ENCODE measurements around the gene MTMR12. TPM values are rescaled to one million over a fixed set of nuclear protein-coding genes. Genes with fewer than 3 reads are reported as not detected.

Gene MTMR12
- total and polyA plus RNA-seq, 2 of the 13 experiments (the other 11 are each of a cell fraction or from before 2014, with no cell fraction given), result 23.4 to 36.6 TPM

DNA sequence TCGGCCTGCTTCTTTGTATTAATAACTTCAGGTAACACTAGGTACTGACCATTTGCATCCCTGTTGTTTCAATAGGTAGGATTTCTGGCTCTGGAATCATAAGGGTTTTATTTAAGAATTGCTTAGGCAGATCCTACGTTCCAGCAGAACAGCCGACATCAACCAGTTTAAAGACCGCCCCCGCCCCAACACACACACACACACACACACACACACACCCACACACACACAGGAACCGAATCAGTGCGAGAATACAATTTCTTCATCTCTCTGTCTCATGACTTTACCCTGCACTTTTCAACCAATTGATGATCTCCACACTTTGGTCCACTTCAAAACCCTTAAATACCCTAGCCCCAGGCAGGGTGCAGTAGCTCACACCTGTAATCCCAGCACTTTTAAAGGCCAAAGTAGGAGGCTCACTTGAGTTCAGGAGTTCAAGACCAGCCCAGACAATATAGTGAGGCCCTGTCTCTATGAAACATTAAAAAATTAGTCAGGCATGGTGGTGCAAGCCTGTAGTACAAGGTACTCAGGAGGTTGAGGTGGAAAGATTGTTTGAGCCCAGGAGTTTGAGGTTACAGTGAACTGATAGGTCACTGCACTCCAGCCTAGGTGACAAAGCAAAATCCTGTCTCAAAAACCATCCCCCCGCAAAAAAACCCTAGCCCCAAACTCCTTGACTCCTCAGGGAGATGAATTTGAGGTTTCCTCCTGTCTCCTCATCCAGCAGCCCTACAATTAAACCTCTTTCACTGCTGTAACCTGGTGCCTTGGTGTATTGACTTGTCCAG is 2.7 kb upstream of the MTMR12 start:
- no peak for ATAC-seq
- ChIA-PET POLR2A (interaction anchor here (1.9 to 3.7 kb wide), 3 partner anchors 10 to 82 kb away, joined by 5 to 32 read pairs (median 28); no protein-coding TSS in a partner anchor), CTCF (ENCODE audit: low intra/inter-chr PET ratio, low total read pairs) (no interaction called here)
- peak overlapping the region; percentile 30 for H3K9ac ChIP-seq (ENCODE audit: insufficient read depth, low read depth, low read length)
- intact Hi-C loops (cut with micrococcal nuclease; ENCODE audit: unreplicated experiment), result loop anchor here (2.0 kb wide), 1 partner anchor 15 kb away; no protein-coding TSS in a partner anchor
- H3K79me2 ChIP-seq (ENCODE audit: insufficient read depth, low read length), result peaks cover 22% of the 10 kb centered on the region
- no peaks in the 10 kb centered on the region for H3K9me3 ChIP-seq (ENCODE audit: low read length)
- H2AFZ ChIP-seq (ENCODE audit: low read length), result no peak overlapping the region
- FAIRE-seq, result peak; percentile 58
- in situ Hi-C loops (cut with HindIII; ENCODE audit: extremely low pct_ligation_motif_present, low pct_unique_long_range_greater_than_20kb), result loop anchor here (5.0 kb wide), 1 partner anchor 78 kb away; no protein-coding TSS in a partner anchor
- H3K4me1 ChIP-seq (ENCODE audit: insufficient read depth, low read length), result peaks cover 62% of the 10 kb centered on the region
- peak overlapping the region; percentile 46 for H3K4me2 ChIP-seq (ENCODE audit: low read depth, low read length)
- no peaks in the 10 kb centered on the region for H3K36me3 ChIP-seq (replicated peaks in 1 of 2; ENCODE audit: control insufficient read depth in 1 of 2, insufficient read depth in 2 of 2, low read length in 2 of 2)
- WGBS (ENCODE audit: low lambda C conversion rate), result 20% methylated on average over 7 of the region's 8 CpGs
- peak overlapping the region; percentile 95 for H3K27ac ChIP-seq (ENCODE audit: extremely low read length, insufficient read depth, low read length)
- BruUV-seq (replicated peaks), result no TSS peak
- DNase-seq (ENCODE audit: low spot score), result no peak
- H3K4me3 ChIP-seq (replicated peaks in 1 of 3; ENCODE audit: insufficient read depth in 1 of 3, low read depth in 2 of 3, low read length in 3 of 3), result peak overlapping the region; percentile 8 to 74 (median 36); a peak in 3 of 6 replicates
- H4K20me1 ChIP-seq (ENCODE audit: insufficient read depth, low read length), result 0 out of 2 replicates have a peak, but pooled peaks cover 7% of the 10 kb centered on the region
- H3K27me3 ChIP-seq (ENCODE audit: control insufficient read depth in 1 of 2, insufficient read depth in 2 of 2, low read length in 2 of 2), result no peaks in the 10 kb centered on the region
- TF ChIP-seq, protein P1, sequence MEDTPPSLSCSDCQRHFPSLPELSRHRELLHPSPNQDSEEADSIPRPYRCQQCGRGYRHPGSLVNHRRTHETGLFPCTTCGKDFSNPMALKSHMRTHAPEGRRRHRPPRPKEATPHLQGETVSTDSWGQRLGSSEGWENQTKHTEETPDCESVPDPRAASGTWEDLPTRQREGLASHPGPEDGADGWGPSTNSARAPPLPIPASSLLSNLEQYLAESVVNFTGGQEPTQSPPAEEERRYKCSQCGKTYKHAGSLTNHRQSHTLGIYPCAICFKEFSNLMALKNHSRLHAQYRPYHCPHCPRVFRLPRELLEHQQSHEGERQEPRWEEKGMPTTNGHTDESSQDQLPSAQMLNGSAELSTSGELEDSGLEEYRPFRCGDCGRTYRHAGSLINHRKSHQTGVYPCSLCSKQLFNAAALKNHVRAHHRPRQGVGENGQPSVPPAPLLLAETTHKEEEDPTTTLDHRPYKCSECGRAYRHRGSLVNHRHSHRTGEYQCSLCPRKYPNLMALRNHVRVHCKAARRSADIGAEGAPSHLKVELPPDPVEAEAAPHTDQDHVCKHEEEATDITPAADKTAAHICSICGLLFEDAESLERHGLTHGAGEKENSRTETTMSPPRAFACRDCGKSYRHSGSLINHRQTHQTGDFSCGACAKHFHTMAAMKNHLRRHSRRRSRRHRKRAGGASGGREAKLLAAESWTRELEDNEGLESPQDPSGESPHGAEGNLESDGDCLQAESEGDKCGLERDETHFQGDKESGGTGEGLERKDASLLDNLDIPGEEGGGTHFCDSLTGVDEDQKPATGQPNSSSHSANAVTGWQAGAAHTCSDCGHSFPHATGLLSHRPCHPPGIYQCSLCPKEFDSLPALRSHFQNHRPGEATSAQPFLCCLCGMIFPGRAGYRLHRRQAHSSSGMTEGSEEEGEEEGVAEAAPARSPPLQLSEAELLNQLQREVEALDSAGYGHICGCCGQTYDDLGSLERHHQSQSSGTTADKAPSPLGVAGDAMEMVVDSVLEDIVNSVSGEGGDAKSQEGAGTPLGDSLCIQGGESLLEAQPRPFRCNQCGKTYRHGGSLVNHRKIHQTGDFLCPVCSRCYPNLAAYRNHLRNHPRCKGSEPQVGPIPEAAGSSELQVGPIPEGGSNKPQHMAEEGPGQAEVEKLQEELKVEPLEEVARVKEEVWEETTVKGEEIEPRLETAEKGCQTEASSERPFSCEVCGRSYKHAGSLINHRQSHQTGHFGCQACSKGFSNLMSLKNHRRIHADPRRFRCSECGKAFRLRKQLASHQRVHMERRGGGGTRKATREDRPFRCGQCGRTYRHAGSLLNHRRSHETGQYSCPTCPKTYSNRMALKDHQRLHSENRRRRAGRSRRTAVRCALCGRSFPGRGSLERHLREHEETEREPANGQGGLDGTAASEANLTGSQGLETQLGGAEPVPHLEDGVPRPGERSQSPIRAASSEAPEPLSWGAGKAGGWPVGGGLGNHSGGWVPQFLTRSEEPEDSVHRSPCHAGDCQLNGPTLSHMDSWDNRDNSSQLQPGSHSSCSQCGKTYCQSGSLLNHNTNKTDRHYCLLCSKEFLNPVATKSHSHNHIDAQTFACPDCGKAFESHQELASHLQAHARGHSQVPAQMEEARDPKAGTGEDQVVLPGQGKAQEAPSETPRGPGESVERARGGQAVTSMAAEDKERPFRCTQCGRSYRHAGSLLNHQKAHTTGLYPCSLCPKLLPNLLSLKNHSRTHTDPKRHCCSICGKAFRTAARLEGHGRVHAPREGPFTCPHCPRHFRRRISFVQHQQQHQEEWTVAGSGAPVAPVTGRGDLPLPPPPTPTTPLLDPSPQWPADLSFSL (CRISPR knock-in tag; IDR thresholded peaks at IDR 0.05), result peak; percentile 85
- TF ChIP-seq, protein P2, sequence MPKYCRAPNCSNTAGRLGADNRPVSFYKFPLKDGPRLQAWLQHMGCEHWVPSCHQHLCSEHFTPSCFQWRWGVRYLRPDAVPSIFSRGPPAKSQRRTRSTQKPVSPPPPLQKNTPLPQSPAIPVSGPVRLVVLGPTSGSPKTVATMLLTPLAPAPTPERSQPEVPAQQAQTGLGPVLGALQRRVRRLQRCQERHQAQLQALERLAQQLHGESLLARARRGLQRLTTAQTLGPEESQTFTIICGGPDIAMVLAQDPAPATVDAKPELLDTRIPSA (CRISPR knock-in tag; IDR thresholded peaks at IDR 0.05; ENCODE audit: borderline replicate concordance), result no peak
- TF ChIP-seq ZNF839 (CRISPR knock-in tag; IDR thresholded peaks at IDR 0.05; ENCODE audit: borderline replicate concordance), result no peak
- TF ChIP-seq NFE2L1 (CRISPR knock-in tag; IDR thresholded peaks at IDR 0.05; ENCODE audit: borderline replicate concordance), result no peak
- TF ChIP-seq HNF4A (CRISPR knock-in tag; IDR thresholded peaks at IDR 0.05), result peak; percentile 22; the same call in 1 of the 2 replicates
- TF ChIP-seq SETDB1 (CRISPR knock-in tag; IDR thresholded peaks at IDR 0.05; ENCODE audit: borderline replicate concordance), result no peak
- TF ChIP-seq ZNF678 (CRISPR knock-in tag; IDR thresholded peaks at IDR 0.05), result no peak
- TF ChIP-seq ZNF451 (CRISPR knock-in tag; IDR thresholded peaks at IDR 0.05), result no peak
- no peak for TF ChIP-seq BRCA1 (CRISPR knock-in tag; IDR thresholded peaks at IDR 0.05)
- TF ChIP-seq, protein P3, sequence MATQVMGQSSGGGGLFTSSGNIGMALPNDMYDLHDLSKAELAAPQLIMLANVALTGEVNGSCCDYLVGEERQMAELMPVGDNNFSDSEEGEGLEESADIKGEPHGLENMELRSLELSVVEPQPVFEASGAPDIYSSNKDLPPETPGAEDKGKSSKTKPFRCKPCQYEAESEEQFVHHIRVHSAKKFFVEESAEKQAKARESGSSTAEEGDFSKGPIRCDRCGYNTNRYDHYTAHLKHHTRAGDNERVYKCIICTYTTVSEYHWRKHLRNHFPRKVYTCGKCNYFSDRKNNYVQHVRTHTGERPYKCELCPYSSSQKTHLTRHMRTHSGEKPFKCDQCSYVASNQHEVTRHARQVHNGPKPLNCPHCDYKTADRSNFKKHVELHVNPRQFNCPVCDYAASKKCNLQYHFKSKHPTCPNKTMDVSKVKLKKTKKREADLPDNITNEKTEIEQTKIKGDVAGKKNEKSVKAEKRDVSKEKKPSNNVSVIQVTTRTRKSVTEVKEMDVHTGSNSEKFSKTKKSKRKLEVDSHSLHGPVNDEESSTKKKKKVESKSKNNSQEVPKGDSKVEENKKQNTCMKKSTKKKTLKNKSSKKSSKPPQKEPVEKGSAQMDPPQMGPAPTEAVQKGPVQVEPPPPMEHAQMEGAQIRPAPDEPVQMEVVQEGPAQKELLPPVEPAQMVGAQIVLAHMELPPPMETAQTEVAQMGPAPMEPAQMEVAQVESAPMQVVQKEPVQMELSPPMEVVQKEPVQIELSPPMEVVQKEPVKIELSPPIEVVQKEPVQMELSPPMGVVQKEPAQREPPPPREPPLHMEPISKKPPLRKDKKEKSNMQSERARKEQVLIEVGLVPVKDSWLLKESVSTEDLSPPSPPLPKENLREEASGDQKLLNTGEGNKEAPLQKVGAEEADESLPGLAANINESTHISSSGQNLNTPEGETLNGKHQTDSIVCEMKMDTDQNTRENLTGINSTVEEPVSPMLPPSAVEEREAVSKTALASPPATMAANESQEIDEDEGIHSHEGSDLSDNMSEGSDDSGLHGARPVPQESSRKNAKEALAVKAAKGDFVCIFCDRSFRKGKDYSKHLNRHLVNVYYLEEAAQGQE (IDR thresholded peaks at IDR 0.05; ENCODE audit: borderline replicate concordance in 1 of 2, low read depth in 1 of 2, low read length in 2 of 2), result no peak

All from HepG2 (cell line).